Brain microvascular endothelial cell (primary cell): ENCODE results near the gene EMCN.

Experiments
- DNase-seq: peaks from one replicate; pipeline ENCODE4 v3.0.0-alpha.2; 2020
- H3K27ac ChIP-seq: fragments of 250-450 bp; sonication (Bioruptor Pico); 2 replicates; pipeline ENCODE4 v1.5.1; 2020; ENCODE audit warnings: mild to moderate bottlenecking, moderate library complexity
- H3K27me3 ChIP-seq: fragments of 250-450 bp; sonication (Bioruptor Pico); replicated peaks from 2 replicates; pipeline ENCODE4 v1.5.1; 2020; ENCODE audit warnings: mild to moderate bottlenecking
- H3K36me3 ChIP-seq: fragments of 250-450 bp; sonication (Bioruptor Pico); replicated peaks from 2 replicates; pipeline ENCODE4 v1.5.1; 2020; ENCODE audit warnings: mild to moderate bottlenecking
- H3K4me3 ChIP-seq: 2 replicates; pipeline ENCODE4 v1.5.1; 2011; ENCODE audit warnings: low read depth, mild to moderate bottlenecking, control low read depth, low read length, moderate library complexity
- CTCF ChIP-seq: IDR thresholded peaks from 2 replicates; pipeline ENCODE4 v1.5.1; 2011; ENCODE audit warnings: low read depth, mild to moderate bottlenecking, moderate library complexity, low read length, control low read depth, inconsistent platforms; ENCODE audit errors: missing control alignments
- in situ Hi-C: cut with HindIII; loops from 2 replicates; pipeline ENCODE4 v1.10.0; 2017; ENCODE audit warnings: low sequenced_read_pairs, low pct_ligation_motif_present

EMCN gene

GRCh38 chr4:100517864-100518341 is at the start of gene EMCN:
Gene EMCN (minus strand): TSS chr4:100518022. CDS start chr4:100517914, 108 bp downstream.
- no peak for DNase-seq
- no peak for TF ChIP-seq CTCF

GRCh38 chr4:100566396-100566795 is 48.6 kb upstream of the EMCN start:
- H3K27me3 ChIP-seq, result no peaks in the 10 kb centered on the region
- no peak overlapping the region for H3K4me3 ChIP-seq
- TF ChIP-seq CTCF, result no peak
- H3K36me3 ChIP-seq, result no peaks in the 10 kb centered on the region
- DNase-seq, result no peak
- in situ Hi-C loops, result no loop called here
- H3K27ac ChIP-seq, result no peak overlapping the region

More at GRCh38 chr4:100517864-100518341, at the start of gene EMCN:
- H3K27me3 ChIP-seq, result no peaks in the 10 kb centered on the region
- H3K27ac ChIP-seq, result no peak within 1 kb of the TSS
- in situ Hi-C loops, result no loop called here
- H3K36me3 ChIP-seq, result no peaks in the 10 kb centered on the region
- H3K4me3 ChIP-seq, result no peak within 1 kb of the TSS

- H3K36me3 ChIP-seq, result no peaks in the 10 kb centered on the region
- no peak overlapping the region for H3K27ac ChIP-seq
- H3K27me3 ChIP-seq, result no peaks in the 10 kb centered on the region
- in situ Hi-C loops, result no loop called here
- DNase-seq, result no peak
- H3K4me3 ChIP-seq, result no peak overlapping the region
- no peak for TF ChIP-seq CTCF
These were observed 39.5 kb upstream of the EMCN start for GRCh38 chr4:100557306-100557705.

- in situ Hi-C loops, result no loop called here
- H3K27ac ChIP-seq, result no peak overlapping the region
- no peak for DNase-seq
- TF ChIP-seq CTCF, result no peak
- no peaks in the 10 kb centered on the region for H3K27me3 ChIP-seq
- H3K36me3 ChIP-seq, result no peaks in the 10 kb centered on the region
- H3K4me3 ChIP-seq, result no peak overlapping the region
These were observed 38.0 kb upstream of the EMCN start for GRCh38 chr4:100555611-100556337.

GRCh38 chr4:100548200-100548560 is 30.4 kb upstream of the EMCN start:
- no peak for TF ChIP-seq CTCF
- in situ Hi-C loops, result no loop called here

GRCh38 chr4:100547541-100548199 is 29.8 kb upstream of the EMCN start:
- no peak for DNase-seq
- no peak for TF ChIP-seq CTCF
- Histone ChIP-seq H3K36me3 (no peaks in the 10 kb centered on the region), H3K4me3 (no peak overlapping the region), H3K27me3 (no peaks in the 10 kb centered on the region), H3K27ac (no peak overlapping the region)
- in situ Hi-C loops, result no loop called here

More at GRCh38 chr4:100548200-100548560, 30.4 kb upstream of the EMCN start:
- Histone ChIP-seq H3K36me3 (no peaks in the 10 kb centered on the region), H3K27me3 (no peaks in the 10 kb centered on the region), H3K27ac (no peak overlapping the region), H3K4me3 (no peak overlapping the region)
- no peak for DNase-seq
